ENCODE results near the gene ITIH1. TPM values are rescaled to one million over a fixed set of nuclear protein-coding genes. Genes with fewer than 3 reads are reported as not detected.
"Not testable (repeated sequence)": the region's sequence is repeated elsewhere in the genome, so short reads cannot be mapped to it uniquely, and the experiment has no call there.

ITIH1 gene, protein sequence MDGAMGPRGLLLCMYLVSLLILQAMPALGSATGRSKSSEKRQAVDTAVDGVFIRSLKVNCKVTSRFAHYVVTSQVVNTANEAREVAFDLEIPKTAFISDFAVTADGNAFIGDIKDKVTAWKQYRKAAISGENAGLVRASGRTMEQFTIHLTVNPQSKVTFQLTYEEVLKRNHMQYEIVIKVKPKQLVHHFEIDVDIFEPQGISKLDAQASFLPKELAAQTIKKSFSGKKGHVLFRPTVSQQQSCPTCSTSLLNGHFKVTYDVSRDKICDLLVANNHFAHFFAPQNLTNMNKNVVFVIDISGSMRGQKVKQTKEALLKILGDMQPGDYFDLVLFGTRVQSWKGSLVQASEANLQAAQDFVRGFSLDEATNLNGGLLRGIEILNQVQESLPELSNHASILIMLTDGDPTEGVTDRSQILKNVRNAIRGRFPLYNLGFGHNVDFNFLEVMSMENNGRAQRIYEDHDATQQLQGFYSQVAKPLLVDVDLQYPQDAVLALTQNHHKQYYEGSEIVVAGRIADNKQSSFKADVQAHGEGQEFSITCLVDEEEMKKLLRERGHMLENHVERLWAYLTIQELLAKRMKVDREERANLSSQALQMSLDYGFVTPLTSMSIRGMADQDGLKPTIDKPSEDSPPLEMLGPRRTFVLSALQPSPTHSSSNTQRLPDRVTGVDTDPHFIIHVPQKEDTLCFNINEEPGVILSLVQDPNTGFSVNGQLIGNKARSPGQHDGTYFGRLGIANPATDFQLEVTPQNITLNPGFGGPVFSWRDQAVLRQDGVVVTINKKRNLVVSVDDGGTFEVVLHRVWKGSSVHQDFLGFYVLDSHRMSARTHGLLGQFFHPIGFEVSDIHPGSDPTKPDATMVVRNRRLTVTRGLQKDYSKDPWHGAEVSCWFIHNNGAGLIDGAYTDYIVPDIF
- not detected for polyA plus RNA-seq (2013, experiment 1 of 2)
- polyA plus RNA-seq (2013, experiment 2 of 2): not detected

DNA sequence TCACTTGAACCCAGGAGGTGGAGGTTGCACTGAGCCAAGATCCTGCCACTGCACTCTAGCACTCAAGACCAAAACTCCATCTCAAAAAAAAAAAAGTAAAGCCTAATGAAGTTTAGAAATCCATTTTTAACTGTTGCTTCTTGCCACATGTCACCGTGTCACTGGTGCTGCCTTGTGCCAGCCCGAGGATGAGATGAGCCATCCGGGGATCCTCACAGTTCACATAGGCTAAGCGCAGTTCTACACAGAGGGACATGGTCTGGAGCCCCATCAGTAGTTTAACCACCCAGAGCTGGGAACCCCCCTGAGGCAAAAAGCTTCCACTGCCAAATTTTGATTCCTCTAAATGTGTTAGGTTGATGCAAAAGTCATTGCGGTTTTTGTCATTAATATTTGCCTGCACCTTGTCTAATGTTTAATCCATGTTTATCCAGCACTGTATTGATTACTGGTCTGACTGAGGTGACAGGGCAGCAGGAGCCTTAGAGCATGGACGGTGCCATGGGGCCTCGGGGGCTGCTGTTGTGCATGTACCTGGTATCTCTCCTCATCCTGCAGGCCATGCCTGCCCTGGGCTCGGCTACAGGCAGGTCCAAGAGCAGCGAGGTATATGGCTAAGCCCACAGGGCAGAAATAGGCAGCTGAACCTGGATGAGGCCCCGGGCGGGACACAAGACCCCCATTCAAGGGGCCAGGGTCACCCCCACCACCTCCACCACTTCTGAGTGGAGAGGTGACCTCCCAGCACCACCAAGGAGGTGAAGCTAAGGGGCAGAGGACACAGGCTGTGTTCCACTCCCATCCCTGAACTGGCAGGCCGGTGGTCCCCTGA is at the start of gene ITIH1:
TSS of gene ITIH1 (plus strand) at position 473 of the 832 bp plus-strand sequence. CDS start at position 490, 17 bp downstream.
- no peak within 1 kb of the TSS for H3K4me3 ChIP-seq (ENCODE audit: low read length)

DNA sequence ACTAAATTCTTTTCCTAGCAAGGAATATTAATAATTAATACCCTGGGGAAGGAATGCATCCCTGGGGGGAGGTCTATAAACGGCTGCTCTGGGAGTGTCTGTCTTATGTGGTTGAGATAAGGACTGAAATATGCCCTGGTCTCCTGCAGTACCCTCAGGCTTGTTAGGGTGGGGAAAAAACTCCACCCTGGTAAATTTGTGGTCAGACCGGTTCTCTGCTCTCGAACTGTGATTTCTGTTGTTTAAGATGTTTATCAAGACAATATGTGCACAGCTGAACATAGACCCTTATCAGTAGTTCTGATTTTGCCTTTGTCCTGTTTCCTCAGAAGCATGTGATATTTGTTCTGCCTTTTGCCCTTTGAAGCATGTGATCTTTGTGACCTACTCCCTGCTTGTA is 48.6 kb upstream of the ITIH1 start:
- not testable (repeated sequence) for H4K8ac ChIP-seq (ENCODE audit: low read depth, low read length); H3K23ac ChIP-seq (ENCODE audit: low read length); H3K9ac ChIP-seq (ENCODE audit: low read length); H3K56ac ChIP-seq (ENCODE audit: low read length); H2BK120ac ChIP-seq (ENCODE audit: low read depth, low read length); H3K4me3 ChIP-seq (ENCODE audit: low read length); H3K27ac ChIP-seq (ENCODE audit: low read depth, low read length); H3K4ac ChIP-seq (ENCODE audit: low read depth, low read length); H3K79me1 ChIP-seq (ENCODE audit: low read length); H3K79me2 ChIP-seq (ENCODE audit: control insufficient read depth, insufficient read depth, low read length); H2BK5ac ChIP-seq (ENCODE audit: low read length); DNase-seq; H3K4me1 ChIP-seq (ENCODE audit: control insufficient read depth, low read depth, low read length); H2BK15ac ChIP-seq (replicated peaks; ENCODE audit: low read depth); H3K4me2 ChIP-seq (ENCODE audit: low read length); H4K5ac ChIP-seq (ENCODE audit: low read length); H2AK5ac ChIP-seq (ENCODE audit: low read length); H3K27me3 ChIP-seq (ENCODE audit: insufficient read depth, low read length, poor library complexity); H3K36me3 ChIP-seq (ENCODE audit: control insufficient read depth, insufficient read depth, low read length); H3K18ac ChIP-seq (ENCODE audit: low read length)
- no CpG with 5 or more reads among the region's 3 CpGs for WGBS (ENCODE audit: extremely low coverage, insufficient coverage, low lambda C conversion rate)

More for the DNA sequence above, at the start of gene ITIH1:
- Histone ChIP-seq H3K4ac (ENCODE audit: low read depth, low read length) (no peak within 1 kb of the TSS), H3K18ac (ENCODE audit: low read length) (no peak within 1 kb of the TSS), H3K79me1 (ENCODE audit: low read length) (no peaks in the 10 kb centered on the region), H2BK5ac (ENCODE audit: low read length) (no peak within 1 kb of the TSS), H2BK120ac (ENCODE audit: low read depth, low read length) (no peak within 1 kb of the TSS), H3K27ac (ENCODE audit: low read depth, low read length) (no peak within 1 kb of the TSS), H3K79me2 (ENCODE audit: control insufficient read depth, insufficient read depth, low read length) (no peaks in the 10 kb centered on the region), H3K4me2 (ENCODE audit: low read length) (no peak within 1 kb of the TSS), H4K5ac (ENCODE audit: low read length) (no peak within 1 kb of the TSS), H2AK5ac (ENCODE audit: low read length) (no peak within 1 kb of the TSS), H3K56ac (ENCODE audit: low read length) (no peak within 1 kb of the TSS), H3K4me1 (ENCODE audit: control insufficient read depth, low read depth, low read length) (no peaks in the 10 kb centered on the region), H3K23ac (ENCODE audit: low read length) (no peak within 1 kb of the TSS), H2BK15ac (replicated peaks; ENCODE audit: low read depth) (no peak within 1 kb of the TSS), H4K8ac (ENCODE audit: low read depth, low read length) (no peak within 1 kb of the TSS), H3K27me3 (ENCODE audit: insufficient read depth, low read length, poor library complexity) (no peaks in the 10 kb centered on the region), H3K36me3 (ENCODE audit: control insufficient read depth, insufficient read depth, low read length) (no peaks in the 10 kb centered on the region), H3K9ac (ENCODE audit: low read length) (no peak within 1 kb of the TSS)
- no peak for DNase-seq
- no CpG with 5 or more reads among the region's 12 CpGs for WGBS (ENCODE audit: extremely low coverage, insufficient coverage, low lambda C conversion rate)

DNA sequence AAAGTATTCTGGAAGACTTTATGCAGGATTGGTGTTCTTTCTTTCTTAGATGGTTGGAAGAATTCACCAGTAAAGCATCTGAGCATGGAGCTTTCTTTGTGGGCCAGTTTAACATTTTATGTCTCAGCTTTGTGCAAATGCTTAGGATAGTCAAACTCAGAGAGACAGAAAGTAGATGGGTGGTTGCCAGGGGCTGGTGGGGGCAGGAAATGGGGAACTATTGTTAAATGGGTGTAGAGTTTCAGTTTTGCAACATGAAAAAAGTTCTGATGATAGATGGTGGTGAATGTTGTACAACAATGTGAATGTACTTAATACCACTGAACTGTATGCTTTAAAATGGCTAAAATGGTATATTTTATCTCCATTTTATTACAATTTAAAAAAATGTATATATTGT is 46.7 kb upstream of the ITIH1 start:
- no peaks in the 10 kb centered on the region for H3K4me1 ChIP-seq (ENCODE audit: control insufficient read depth, low read depth, low read length)
- H2BK120ac ChIP-seq (ENCODE audit: low read depth, low read length): no peak overlapping the region
- peaks cover 8% of the 10 kb centered on the region for H3K36me3 ChIP-seq (ENCODE audit: control insufficient read depth, insufficient read depth, low read length)
- H3K23ac ChIP-seq (ENCODE audit: low read length): no peak overlapping the region
- no peak overlapping the region for H3K18ac ChIP-seq (ENCODE audit: low read length)
- no peak for DNase-seq
- no peak overlapping the region for H2BK15ac ChIP-seq (replicated peaks; ENCODE audit: low read depth)
- no peak overlapping the region for H3K27ac ChIP-seq (ENCODE audit: low read depth, low read length)
- H2AK5ac ChIP-seq (ENCODE audit: low read length): no peak overlapping the region
- no peak overlapping the region for H3K4ac ChIP-seq (ENCODE audit: low read depth, low read length)
- H3K4me2 ChIP-seq (ENCODE audit: low read length): no peak overlapping the region
- H3K27me3 ChIP-seq (ENCODE audit: insufficient read depth, low read length, poor library complexity): no peaks in the 10 kb centered on the region
- H3K9ac ChIP-seq (ENCODE audit: low read length): no peak overlapping the region
- H4K5ac ChIP-seq (ENCODE audit: low read length): no peak overlapping the region
- no peak overlapping the region for H3K4me3 ChIP-seq (ENCODE audit: low read length)
- no peaks in the 10 kb centered on the region for H3K79me1 ChIP-seq (ENCODE audit: low read length)
- no peaks in the 10 kb centered on the region for H3K79me2 ChIP-seq (ENCODE audit: control insufficient read depth, insufficient read depth, low read length)
- H4K8ac ChIP-seq (ENCODE audit: low read depth, low read length): no peak overlapping the region
- H3K56ac ChIP-seq (ENCODE audit: low read length): no peak overlapping the region
- H2BK5ac ChIP-seq (ENCODE audit: low read length): no peak overlapping the region

DNA sequence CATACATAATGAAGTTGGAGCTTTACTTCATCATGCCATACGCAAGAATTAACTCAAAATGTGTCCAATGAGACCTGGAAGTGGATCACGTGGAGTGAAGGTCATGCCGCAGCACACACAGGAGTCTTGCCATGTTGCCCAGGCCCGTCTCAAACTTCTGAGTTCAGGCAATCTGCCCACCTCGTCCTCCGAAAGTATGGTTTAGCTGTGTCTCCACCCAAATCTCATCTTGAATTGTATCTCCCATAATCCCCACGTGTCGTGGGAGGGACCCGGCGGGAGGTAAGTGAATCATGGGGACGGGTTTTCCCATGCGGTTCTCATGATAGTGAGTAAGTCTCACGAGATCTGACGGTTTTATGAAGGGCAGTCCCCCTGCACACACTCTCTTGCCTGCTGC is 45.8 kb upstream of the ITIH1 start:
- no peak overlapping the region for H3K4ac ChIP-seq (ENCODE audit: low read depth, low read length)
- DNase-seq: no peak
- H4K5ac ChIP-seq (ENCODE audit: low read length): no peak overlapping the region
- H4K8ac ChIP-seq (ENCODE audit: low read depth, low read length): no peak overlapping the region
- H3K27ac ChIP-seq (ENCODE audit: low read depth, low read length): no peak overlapping the region
- no peak overlapping the region for H2BK5ac ChIP-seq (ENCODE audit: low read length)
- no peak overlapping the region for H3K4me3 ChIP-seq (ENCODE audit: low read length)
- no peaks in the 10 kb centered on the region for H3K79me1 ChIP-seq (ENCODE audit: low read length)
- peaks cover 8% of the 10 kb centered on the region for H3K36me3 ChIP-seq (ENCODE audit: control insufficient read depth, insufficient read depth, low read length)
- H3K56ac ChIP-seq (ENCODE audit: low read length): no peak overlapping the region
- H3K9ac ChIP-seq (ENCODE audit: low read length): no peak overlapping the region
- no peaks in the 10 kb centered on the region for H3K79me2 ChIP-seq (ENCODE audit: control insufficient read depth, insufficient read depth, low read length)
- no peak overlapping the region for H3K18ac ChIP-seq (ENCODE audit: low read length)
- no peaks in the 10 kb centered on the region for H3K4me1 ChIP-seq (ENCODE audit: control insufficient read depth, low read depth, low read length)
- no peak overlapping the region for H2BK15ac ChIP-seq (replicated peaks; ENCODE audit: low read depth)
- H2BK120ac ChIP-seq (ENCODE audit: low read depth, low read length): no peak overlapping the region
- H3K4me2 ChIP-seq (ENCODE audit: low read length): no peak overlapping the region
- H2AK5ac ChIP-seq (ENCODE audit: low read length): no peak overlapping the region
- no CpG with 5 or more reads among the region's 14 CpGs for WGBS (ENCODE audit: extremely low coverage, insufficient coverage, low lambda C conversion rate)
- no peak overlapping the region for H3K23ac ChIP-seq (ENCODE audit: low read length)
- no peaks in the 10 kb centered on the region for H3K27me3 ChIP-seq (ENCODE audit: insufficient read depth, low read length, poor library complexity)

- WGBS (ENCODE audit: extremely low coverage, insufficient coverage, low lambda C conversion rate): no CpG with 5 or more reads among the region's 10 CpGs
Measured at GRCh38 chr3:52733256-52733891, 44.0 kb upstream of the ITIH1 start.

More at GRCh38 chr3:52733256-52733891, 44.0 kb upstream of the ITIH1 start:
- H2BK120ac ChIP-seq (ENCODE audit: low read depth, low read length): no peak overlapping the region
- no peak overlapping the region for H2BK5ac ChIP-seq (ENCODE audit: low read length)
- no peaks in the 10 kb centered on the region for H3K4me1 ChIP-seq (ENCODE audit: control insufficient read depth, low read depth, low read length)
- H3K9ac ChIP-seq (ENCODE audit: low read length): no peak overlapping the region
- no peaks in the 10 kb centered on the region for H3K27me3 ChIP-seq (ENCODE audit: insufficient read depth, low read length, poor library complexity)
- no peak overlapping the region for H3K18ac ChIP-seq (ENCODE audit: low read length)
- no peaks in the 10 kb centered on the region for H3K79me2 ChIP-seq (ENCODE audit: control insufficient read depth, insufficient read depth, low read length)
- no peak overlapping the region for H4K5ac ChIP-seq (ENCODE audit: low read length)
- no peak overlapping the region for H3K56ac ChIP-seq (ENCODE audit: low read length)
- no peak overlapping the region for H3K23ac ChIP-seq (ENCODE audit: low read length)
- H3K4me2 ChIP-seq (ENCODE audit: low read length): no peak overlapping the region
- no peak overlapping the region for H2AK5ac ChIP-seq (ENCODE audit: low read length)
- no peak overlapping the region for H2BK15ac ChIP-seq (replicated peaks; ENCODE audit: low read depth)
- no peak overlapping the region for H3K27ac ChIP-seq (ENCODE audit: low read depth, low read length)
- H4K8ac ChIP-seq (ENCODE audit: low read depth, low read length): no peak overlapping the region
- H3K4ac ChIP-seq (ENCODE audit: low read depth, low read length): no peak overlapping the region
- no peak for DNase-seq
- H3K4me3 ChIP-seq (ENCODE audit: low read length): no peak overlapping the region
- H3K36me3 ChIP-seq (ENCODE audit: control insufficient read depth, insufficient read depth, low read length): peaks cover 8% of the 10 kb centered on the region
- no peaks in the 10 kb centered on the region for H3K79me1 ChIP-seq (ENCODE audit: low read length)

All from mesendoderm (in vitro differentiated cells).